Measurements from ENCODE around the gene C1S. TPM values are rescaled to one million over a fixed set of nuclear protein-coding genes. Genes with fewer than 3 reads are reported as not detected.

C1S gene
- total RNA-seq, 1 experiment from 2014 or later, result 4.4 TPM

DNA sequence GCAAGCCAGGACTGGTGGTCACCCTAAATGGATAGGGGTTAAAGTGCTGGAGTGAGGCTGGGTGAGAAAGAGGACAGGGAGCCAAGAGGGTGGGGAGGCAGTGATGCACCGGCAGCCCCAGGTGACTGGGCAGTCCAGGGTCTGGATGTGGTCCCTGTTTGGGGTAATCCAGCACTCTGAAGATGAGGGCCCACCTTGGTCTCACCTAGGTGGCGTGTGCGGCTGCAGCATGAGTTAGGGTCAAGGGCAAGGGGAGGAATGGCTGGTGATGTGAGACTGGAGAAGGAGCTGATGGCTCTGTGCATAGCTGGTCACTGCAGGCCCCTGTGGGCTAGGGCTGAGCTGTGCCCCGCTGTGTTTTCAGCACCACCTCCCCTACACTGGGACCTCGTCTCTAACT is 50.1 kb downstream of the C1S start:
- no peak for DNase-seq
- H3K36me3 ChIP-seq (replicated peaks; ENCODE audit: control insufficient read depth, insufficient read depth, low read length), result no peaks in the 10 kb centered on the region
- H3K27me3 ChIP-seq (ENCODE audit: control insufficient read depth, insufficient read depth, low read length), result no peaks in the 10 kb centered on the region; the same call in 1 of the 2 replicates
- no peak overlapping the region for H3K4me3 ChIP-seq (ENCODE audit: insufficient read depth, low read depth, low read length)

- no peak for DNase-seq
- Histone ChIP-seq H3K4me3 (ENCODE audit: insufficient read depth, low read depth, low read length) (no peak overlapping the region), H3K27me3 (ENCODE audit: control insufficient read depth, insufficient read depth, low read length) (no peaks in the 10 kb centered on the region; the same call in 1 of the 2 replicates), H3K36me3 (replicated peaks; ENCODE audit: control insufficient read depth, insufficient read depth, low read length) (no peaks in the 10 kb centered on the region)
These were observed 51.5 kb downstream of the C1S start for GRCh38 chr12:7112041-7112440.

DNA sequence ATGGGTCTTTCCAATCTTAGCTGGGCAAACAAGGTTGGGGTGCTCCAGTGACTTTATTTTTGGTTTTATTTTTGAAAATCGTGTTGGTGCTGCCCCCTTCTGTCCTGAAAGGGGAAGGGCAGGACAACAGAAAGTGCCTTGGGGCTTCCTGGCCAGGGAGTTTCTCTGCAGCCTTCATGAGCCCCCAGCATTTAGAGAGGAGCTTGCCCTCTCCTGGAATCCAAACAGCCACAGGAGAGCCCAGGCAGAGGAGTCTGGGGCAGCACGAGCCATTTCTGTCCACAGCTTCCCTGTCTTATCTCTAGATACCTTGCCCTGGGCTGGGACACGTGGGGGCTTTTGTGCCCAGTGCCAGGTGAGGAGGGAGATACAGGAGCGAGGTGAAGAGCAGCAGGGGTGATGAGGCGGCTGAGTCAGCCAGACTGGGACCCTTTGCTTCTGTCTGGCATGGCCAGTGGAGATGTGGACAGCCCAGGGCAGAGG is 52.9 kb downstream of the C1S start:
- H3K27me3 ChIP-seq (ENCODE audit: control insufficient read depth, insufficient read depth, low read length), result no peaks in the 10 kb centered on the region; the same call in 1 of the 2 replicates
- H3K36me3 ChIP-seq (replicated peaks; ENCODE audit: control insufficient read depth, insufficient read depth, low read length), result no peaks in the 10 kb centered on the region
- no peak overlapping the region for H3K4me3 ChIP-seq (ENCODE audit: insufficient read depth, low read depth, low read length)
- peak; percentile 77 for DNase-seq

GRCh38 chr12:7114008-7114407 is 53.5 kb downstream of the C1S start:
- H3K36me3 ChIP-seq (replicated peaks; ENCODE audit: control insufficient read depth, insufficient read depth, low read length), result no peaks in the 10 kb centered on the region
- DNase-seq, result no peak
- H3K4me3 ChIP-seq (ENCODE audit: insufficient read depth, low read depth, low read length), result no peak overlapping the region
- no peaks in the 10 kb centered on the region for H3K27me3 ChIP-seq (ENCODE audit: control insufficient read depth, insufficient read depth, low read length)

GRCh38 chr12:7114851-7115250 is 54.3 kb downstream of the C1S start:
- no peaks in the 10 kb centered on the region for H3K27me3 ChIP-seq (ENCODE audit: control insufficient read depth, insufficient read depth, low read length)
- no peak overlapping the region for H3K4me3 ChIP-seq (ENCODE audit: insufficient read depth, low read depth, low read length)
- no peaks in the 10 kb centered on the region for H3K36me3 ChIP-seq (replicated peaks; ENCODE audit: control insufficient read depth, insufficient read depth, low read length)
- DNase-seq, result no peak

DNA sequence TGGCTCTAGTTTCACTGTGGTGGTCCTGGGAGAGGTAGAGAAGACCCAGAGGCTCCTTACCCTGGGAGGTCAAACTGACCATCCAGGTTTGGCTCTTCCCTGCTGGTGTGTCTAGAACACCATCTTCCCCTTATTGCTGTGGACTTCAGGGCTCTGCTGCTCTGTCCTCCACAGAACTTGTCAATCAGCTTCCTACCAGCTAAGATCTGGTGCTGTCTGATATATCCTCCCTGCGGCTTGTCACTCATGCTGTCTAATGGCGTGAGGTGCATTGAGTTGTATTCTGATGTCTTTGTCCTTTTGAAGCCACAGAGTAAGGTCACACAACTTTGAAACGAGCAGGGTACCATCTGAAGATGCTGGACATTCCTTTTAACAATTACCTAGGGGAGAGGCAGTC is 55.7 kb downstream of the C1S start:
- Histone ChIP-seq H3K36me3 (replicated peaks; ENCODE audit: control insufficient read depth, insufficient read depth, low read length) (no peaks in the 10 kb centered on the region), H3K27me3 (ENCODE audit: control insufficient read depth, insufficient read depth, low read length) (no peaks in the 10 kb centered on the region), H3K4me3 (ENCODE audit: insufficient read depth, low read depth, low read length) (no peak overlapping the region)
- DNase-seq, result no peak

GRCh38 chr12:7116916-7117315 is 56.4 kb downstream of the C1S start:
- H3K4me3 ChIP-seq (ENCODE audit: insufficient read depth, low read depth, low read length), result no peak overlapping the region
- no peak for DNase-seq
- H3K36me3 ChIP-seq (replicated peaks; ENCODE audit: control insufficient read depth, insufficient read depth, low read length), result no peaks in the 10 kb centered on the region
- no peaks in the 10 kb centered on the region for H3K27me3 ChIP-seq (ENCODE audit: control insufficient read depth, insufficient read depth, low read length)

- no peak for DNase-seq
- H3K36me3 ChIP-seq (replicated peaks; ENCODE audit: control insufficient read depth, insufficient read depth, low read length), result no peaks in the 10 kb centered on the region
- no peaks in the 10 kb centered on the region for H3K27me3 ChIP-seq (ENCODE audit: control insufficient read depth, insufficient read depth, low read length)
- no peak overlapping the region for H3K4me3 ChIP-seq (ENCODE audit: insufficient read depth, low read depth, low read length)
These were observed 57.2 kb downstream of the C1S start for GRCh38 chr12:7117670-7118069.

DNA sequence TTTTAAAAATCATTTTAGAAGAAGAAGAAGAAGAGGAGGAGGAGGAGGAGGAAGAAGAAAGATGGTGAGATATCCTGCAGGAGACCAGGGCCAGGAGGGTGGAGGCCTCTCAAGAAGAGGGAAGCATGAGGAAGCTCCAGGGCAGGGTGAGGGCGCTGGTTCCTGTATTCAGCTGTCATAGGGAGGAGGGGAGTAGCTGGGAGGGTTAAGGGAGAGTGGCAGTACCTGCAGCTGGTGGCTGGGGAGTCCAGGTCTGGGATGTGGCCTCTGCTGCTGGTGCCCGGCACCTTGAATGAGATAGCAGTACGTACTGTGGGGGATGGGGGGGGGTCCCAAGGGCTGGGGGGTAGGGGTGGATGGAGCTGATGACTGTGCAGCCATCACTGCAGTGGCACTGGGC is 58.4 kb downstream of the C1S start:
- Histone ChIP-seq H3K36me3 (replicated peaks; ENCODE audit: control insufficient read depth, insufficient read depth, low read length) (no peaks in the 10 kb centered on the region), H3K4me3 (ENCODE audit: insufficient read depth, low read depth, low read length) (no peak overlapping the region)

DNA sequence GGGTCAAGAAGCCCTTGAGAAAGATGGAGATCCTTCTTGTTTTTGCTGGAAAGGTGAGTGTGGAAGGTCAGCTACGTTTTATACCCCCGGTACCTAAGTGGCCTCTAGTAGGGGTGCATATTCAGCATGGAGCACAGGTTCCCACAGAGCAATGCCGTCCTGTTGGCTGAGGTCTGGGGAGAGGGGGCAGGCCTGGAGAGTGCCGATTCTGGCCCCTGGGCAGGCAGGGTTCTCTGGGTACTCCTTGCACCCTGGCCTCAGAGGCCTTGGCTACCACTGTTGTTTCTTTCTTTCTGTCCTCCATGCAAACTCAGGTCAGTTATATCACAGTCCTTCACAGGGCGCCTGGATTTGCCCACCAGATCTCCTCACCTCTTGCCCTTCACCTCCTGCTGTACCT is 59.6 kb downstream of the C1S start:
- H3K4me3 ChIP-seq (ENCODE audit: insufficient read depth, low read depth, low read length), result no peak overlapping the region
- DNase-seq, result peak; percentile 14
- no peaks in the 10 kb centered on the region for H3K36me3 ChIP-seq (replicated peaks; ENCODE audit: control insufficient read depth, insufficient read depth, low read length)
- H3K27me3 ChIP-seq (ENCODE audit: control insufficient read depth, insufficient read depth, low read length), result no peaks in the 10 kb centered on the region

More for the DNA sequence above, 58.4 kb downstream of the C1S start:
- H3K27me3 ChIP-seq (ENCODE audit: control insufficient read depth, insufficient read depth, low read length), result no peaks in the 10 kb centered on the region
- DNase-seq, result peak; percentile 15

Other genes with a start within 250 kb of the C1S start
- gene GPR162, start 238.9 kb upstream of the C1S start, total RNA-seq (2014; rRNA removed; shearing (Covaris generic)), result 5.4 and 7.0 TPM in 2 replicates
- gene P3H3, start 232.3 kb upstream of the C1S start, total RNA-seq (2014; rRNA removed; shearing (Covaris generic)), result 38.0 and 46.9 TPM in 2 replicates
- gene GNB3, start 219.8 kb upstream of the C1S start, total RNA-seq (2014; rRNA removed; shearing (Covaris generic)), result 1.5 and 5.5 TPM in 2 replicates
- gene CDCA3, start 209.4 kb upstream of the C1S start, total RNA-seq (2014; rRNA removed; shearing (Covaris generic)), result 85.6 and 115 TPM in 2 replicates
- 103 and 112 TPM in 2 replicates for gene USP5, start 208.6 kb upstream of the C1S start, total RNA-seq (2014; rRNA removed; shearing (Covaris generic))
- 1,353 and 1,607 TPM in 2 replicates for gene TPI1, start 193.2 kb upstream of the C1S start, total RNA-seq (2014; rRNA removed; shearing (Covaris generic))
- gene SPSB2, start 187.4 kb upstream of the C1S start, total RNA-seq (2014; rRNA removed; shearing (Covaris generic)), result 28.7 and 29.4 TPM in 2 replicates
- gene LRRC23, start 155.9 kb upstream of the C1S start, total RNA-seq (2014; rRNA removed; shearing (Covaris generic)), result 4.6 and 5.7 TPM in 2 replicates
- 47.4 and 59.0 TPM in 2 replicates for gene ENO2, start 146.1 kb upstream of the C1S start, total RNA-seq (2014; rRNA removed; shearing (Covaris generic))
- gene ATN1, start 132.8 kb upstream of the C1S start, total RNA-seq (2014; rRNA removed; shearing (Covaris generic)), result 11.4 and 13.4 TPM in 2 replicates
- not detected in 2 replicates for gene RNU7-1, start 116.9 kb upstream of the C1S start, total RNA-seq (2014; rRNA removed; shearing (Covaris generic))
- gene C12orf57, start 116.7 kb upstream of the C1S start, total RNA-seq (2014; rRNA removed; shearing (Covaris generic)), result 136 and 153 TPM in 2 replicates
- gene PTPN6, start 109.4 kb upstream of the C1S start, total RNA-seq (2014; rRNA removed; shearing (Covaris generic)), result 25.0 and 34.3 TPM in 2 replicates
- 482 and 560 TPM in 2 replicates for gene PHB2, start 90.1 kb upstream of the C1S start, total RNA-seq (2014; rRNA removed; shearing (Covaris generic))
- gene EMG1, start 89.8 kb upstream of the C1S start, total RNA-seq (2014; rRNA removed; shearing (Covaris generic)), result 56.6 and 59.5 TPM in 2 replicates
- 14.4 and 16.9 TPM in 2 replicates for gene LPCAT3, start 42.2 kb upstream of the C1S start, total RNA-seq (2014; rRNA removed; shearing (Covaris generic))
- gene C1R, start 31.7 kb downstream of the C1S start, total RNA-seq (2014; rRNA removed; shearing (Covaris generic)), result 1.1 and 8.2 TPM in 2 replicates
- 16.3 and 18.2 TPM in 2 replicates for gene C1RL, start 48.5 kb downstream of the C1S start, total RNA-seq (2014; rRNA removed; shearing (Covaris generic))
- 1.9 and 2.6 TPM in 2 replicates for gene RBP5, start 68.2 kb downstream of the C1S start, total RNA-seq (2014; rRNA removed; shearing (Covaris generic))
- gene CLSTN3, start 69.7 kb downstream of the C1S start, total RNA-seq (2014; rRNA removed; shearing (Covaris generic)), result 11.0 and 20.3 TPM in 2 replicates
- gene PEX5, start 129.0 kb downstream of the C1S start, total RNA-seq (2014; rRNA removed; shearing (Covaris generic)), result 26.4 and 45.9 TPM in 2 replicates
- gene ACSM4, start 243.4 kb downstream of the C1S start, total RNA-seq (2014; rRNA removed; shearing (Covaris generic)), result 1.9 and 10.9 TPM in 2 replicates